GM19372 (cell line): ENCODE measurements around the gene ENDOU.

ENCODE experiments used
- ATAC-seq: cut with Tn5 transposase; IDR thresholded peaks from one replicate; pipeline ENCODE4 v1.9.1; 2021; ENCODE audit warnings: mild to moderate bottlenecking, low read depth, moderate library complexity; ENCODE audit not compliant: unreplicated experiment

Gene ENDOU

DNA sequence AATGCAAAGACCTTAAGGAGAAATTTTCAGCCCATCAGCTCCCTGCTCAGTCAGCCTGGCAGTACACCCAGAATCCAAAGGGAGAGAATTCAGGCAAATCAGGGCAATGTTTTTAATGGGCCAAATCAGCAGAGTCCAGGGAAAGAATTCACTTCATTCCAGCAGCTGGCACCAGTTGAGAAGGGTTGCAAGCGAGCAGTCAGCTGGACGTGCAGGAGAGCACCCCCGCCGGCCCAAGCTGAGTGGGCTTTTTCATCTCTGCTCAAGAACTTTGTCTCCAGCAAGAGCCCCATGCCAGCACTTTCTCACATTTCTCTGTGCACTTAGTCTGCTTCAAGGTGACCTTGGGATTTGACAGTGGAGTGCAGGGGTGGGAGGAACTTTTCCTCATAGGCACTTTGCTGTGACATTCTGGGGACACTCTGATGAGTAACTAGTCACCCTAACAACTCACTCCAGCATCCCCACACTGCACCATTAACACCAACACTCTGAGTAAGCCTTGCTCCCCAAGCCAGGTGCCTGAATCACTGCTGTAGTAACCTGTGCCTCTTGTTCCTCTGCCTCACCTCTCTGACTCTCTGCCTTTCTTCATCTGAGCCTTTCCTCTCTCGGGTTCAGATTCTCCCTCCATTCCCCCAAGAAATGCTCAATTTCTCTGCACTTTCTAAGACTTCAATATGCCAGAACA is 2.2 kb downstream of the ENDOU start:
- ATAC-seq: no peak

DNA sequence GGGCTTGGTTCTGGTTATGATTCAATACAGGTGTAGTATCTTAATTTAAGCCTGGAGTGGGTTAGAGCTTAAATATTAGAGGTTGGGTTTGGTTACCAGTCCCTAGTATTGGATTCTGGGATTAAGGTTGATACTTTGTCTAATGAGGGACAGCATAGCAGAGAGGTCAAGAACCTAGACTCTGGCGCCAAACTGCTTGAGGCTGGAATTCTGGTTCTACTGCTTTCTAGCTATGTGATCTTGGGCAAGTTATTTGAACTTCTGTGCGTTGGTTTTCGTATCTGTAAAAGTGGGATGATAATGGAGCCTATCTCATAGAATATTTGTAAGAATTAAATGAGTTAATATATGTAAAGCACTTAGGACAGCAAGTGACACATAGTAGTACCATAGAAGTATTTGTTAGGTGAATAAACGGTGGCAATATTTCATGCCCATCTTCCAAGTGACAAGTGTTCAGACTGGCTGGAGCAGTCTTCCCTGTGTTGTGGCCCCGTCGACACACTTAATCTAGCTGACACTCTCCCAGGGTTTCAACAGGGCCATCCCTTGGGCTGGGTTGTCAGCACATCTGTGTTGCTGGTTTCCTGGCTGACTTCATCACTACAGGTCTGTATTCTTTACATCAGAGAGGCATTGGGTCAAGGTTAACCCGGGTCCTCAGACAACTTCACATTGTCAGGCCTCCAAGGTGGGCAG is 3.0 kb downstream of the ENDOU start:
- no peak for ATAC-seq

DNA sequence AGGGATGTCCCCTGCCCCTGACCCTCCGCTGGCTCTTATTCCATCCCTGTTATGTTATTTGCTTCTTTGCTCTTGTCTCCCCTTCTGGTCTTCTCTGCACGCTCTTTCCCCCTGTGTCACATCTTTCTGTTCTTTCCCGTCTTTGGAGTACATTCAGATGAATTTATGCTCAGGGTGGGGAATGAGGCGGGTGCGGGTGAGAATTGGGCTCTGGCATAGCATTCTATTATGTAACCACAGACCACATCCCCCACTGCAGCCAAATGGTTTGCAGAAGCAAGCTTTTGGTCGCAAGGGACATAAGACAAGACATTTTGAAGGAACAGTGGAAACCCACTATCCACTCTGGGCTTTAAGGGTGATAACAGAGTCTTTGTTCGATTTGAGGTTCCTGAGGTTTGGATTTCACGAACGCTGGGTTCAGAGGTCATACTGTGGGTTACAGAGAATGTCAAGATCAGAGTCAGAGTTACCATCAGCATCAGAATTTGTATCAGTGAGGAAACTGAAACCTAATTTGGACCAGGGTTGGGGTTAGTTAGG is 3.8 kb downstream of the ENDOU start:
- ATAC-seq: no peak

DNA sequence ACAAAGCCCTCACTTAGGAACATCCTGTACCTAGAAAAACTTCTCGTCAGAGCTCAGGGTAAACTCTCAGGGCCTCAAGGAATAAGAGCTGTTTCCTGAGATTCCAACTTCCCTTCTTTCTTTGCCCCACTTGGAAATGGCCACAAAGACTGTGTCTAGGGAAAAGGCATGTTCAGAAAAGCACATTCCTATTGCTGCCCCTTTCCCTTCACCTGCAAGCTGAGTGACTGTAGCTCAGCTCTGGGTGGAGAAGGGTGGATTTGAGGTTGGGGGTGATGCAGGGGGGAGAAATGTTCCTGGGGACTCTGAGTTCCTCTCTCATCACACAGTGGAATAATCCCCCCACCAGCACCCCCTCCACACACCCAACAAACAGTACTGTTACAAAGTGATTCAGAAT is 6.8 kb downstream of the ENDOU start:
- ATAC-seq: no peak

DNA sequence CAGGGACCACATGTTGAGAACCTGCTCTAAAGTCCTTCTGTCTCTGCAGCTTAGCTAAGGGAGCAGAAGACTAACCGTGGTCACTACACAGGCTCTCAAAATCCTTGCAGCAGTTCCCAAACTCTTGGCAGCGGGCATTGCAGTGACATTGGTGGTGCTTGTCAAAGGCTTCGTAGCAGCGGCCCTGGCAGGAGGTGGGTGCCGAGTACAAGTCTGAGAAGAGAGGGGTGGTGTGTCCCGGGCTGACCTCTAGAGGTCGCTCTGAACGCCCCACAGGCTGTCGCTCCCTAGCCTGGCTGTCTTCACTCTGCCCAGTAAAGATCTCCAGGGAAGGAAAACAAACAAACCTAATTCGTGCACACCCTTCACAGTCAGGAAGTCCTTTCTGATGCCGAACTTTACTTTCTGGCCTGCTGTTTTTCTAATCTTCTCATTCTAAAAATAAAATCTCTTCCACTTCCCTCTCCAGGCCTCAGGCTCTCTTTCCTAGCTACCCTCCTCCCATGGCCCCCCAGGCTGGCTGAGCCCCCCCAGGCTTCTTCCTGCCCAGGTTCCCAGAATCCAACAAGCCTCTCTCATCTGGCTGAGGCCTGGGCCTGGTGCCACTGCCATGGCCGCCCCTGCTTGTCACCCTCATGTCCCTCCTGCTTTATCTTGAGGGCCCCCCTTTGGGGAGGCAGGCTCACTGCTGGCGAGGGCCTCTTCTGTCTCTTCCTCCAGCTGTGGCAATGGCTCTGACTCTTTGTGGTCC is 7.7 kb downstream of the ENDOU start:
- ATAC-seq: no peak

DNA sequence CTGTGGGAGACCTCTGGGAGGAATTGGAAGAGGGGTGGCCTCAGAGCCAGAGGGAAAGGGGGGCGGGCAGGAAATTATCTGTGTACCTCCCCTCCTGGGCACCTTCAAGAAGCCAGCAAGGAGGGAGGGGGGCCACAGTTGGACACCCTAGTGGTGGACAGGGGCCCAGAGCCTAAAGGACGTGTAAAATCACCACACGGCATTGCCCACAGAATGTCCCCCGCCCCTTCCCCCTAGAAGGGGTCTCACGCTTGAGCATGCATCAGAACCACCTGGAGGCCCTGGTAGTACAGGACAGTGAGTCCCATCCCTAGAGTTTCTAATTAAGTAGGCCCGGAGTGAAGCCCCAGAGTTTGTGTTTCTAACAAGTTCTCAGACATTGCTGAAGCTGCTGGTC is 8.2 kb downstream of the ENDOU start:
- no peak for ATAC-seq

DNA sequence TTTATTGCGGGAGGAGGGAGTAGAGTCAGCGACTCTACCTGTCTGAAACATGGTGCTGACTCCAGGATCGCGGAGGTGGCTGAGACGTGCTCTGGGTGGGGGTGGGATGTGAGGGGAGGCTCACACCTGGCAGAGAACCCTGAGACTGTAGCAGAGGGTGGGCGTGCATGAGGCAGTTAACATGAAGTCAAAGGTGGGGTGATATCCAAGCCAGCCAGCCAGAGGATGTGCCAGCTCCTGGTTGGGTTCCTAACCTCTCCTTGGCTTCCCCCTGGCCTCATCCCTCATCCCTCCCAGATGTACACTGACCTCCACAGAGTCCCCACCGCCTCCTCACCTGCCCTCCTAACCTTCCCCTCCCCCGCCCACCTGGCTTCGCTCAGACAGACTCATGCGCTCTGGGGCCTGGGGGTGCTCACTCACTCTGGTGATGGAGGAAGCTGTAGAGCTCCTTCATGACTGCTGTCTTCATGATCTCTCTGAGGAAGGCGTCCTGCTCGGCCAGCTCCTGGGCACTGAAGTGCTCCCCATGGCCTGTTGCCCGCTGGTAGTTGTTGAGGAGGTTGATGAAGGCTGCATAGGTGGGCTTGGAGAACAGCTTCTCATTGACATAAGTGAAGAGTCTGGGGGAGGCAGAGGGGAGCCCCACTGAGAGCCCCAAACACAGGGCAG is 9.3 kb downstream of the ENDOU start:
- ATAC-seq: no peak

DNA sequence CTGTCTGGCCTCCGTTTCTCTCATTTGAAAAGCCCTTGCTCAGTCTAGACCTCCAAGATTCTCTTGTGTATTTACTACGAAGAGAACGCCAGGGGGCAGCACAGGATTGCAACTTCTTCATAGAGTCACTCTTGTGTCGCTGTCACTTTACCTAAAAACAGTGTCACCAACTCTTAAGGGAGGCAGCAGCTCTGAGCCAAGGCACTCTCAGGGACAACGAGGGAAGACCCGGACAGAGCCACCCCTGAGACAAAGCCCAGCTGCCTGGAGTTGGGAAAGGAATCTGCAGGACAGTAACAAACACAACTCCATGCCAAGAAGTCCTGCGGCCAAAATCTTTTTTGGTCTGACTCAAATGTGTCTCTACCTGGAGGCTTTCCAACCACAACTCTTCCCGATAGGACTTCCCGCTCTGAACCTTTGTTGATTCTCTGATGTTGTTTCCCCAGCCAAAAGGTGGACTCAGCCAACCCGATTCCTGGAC is 9.9 kb downstream of the ENDOU start:
- ATAC-seq: peak; percentile 87

DNA sequence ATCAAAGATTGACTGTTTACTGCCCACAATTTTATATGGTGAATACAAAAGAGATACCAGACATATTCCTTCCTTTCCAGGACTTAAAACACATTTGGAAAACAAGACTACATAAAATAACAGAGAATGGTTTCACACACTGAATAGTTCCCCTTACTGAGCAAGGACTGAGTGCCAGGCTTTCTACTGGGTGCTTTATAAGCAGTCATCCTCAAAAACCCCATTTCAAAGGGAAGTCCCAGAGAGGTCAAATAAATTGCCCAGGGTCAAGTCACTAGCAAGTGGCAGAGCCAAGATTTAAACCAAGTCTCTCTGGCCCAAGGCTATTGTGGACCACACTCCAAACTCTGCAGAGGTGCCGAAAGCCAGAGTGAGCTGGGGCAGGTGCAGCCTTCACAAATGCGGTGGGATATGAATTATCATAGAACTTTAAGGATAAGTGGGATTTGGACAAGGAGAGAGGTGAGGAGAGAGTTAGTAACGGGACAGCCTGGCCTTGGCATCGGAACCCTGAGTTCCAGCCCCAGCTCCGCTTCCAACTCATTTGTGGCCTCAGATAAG is 10.4 kb downstream of the ENDOU start:
- ATAC-seq: no peak

DNA sequence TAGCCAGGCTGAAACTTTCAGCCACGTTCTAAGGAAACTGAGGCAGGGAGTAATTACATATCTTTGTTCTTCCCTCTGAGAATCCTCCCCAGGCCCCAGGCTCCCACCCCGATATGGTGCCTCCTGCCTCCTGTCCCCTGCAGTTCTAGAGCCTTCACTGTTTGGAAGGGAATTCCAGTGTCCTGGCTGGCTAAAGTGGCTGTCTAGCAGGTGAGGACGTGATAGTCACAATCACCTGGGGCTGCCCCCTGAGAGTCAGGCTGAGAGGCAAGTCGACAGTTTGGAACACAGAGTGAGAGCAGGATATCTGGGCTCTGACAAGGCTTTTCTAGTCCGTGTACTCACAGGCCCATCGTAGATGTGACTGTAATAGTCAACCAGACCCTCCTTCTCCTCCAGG is 13.1 kb downstream of the ENDOU start:
- no peak for ATAC-seq

DNA sequence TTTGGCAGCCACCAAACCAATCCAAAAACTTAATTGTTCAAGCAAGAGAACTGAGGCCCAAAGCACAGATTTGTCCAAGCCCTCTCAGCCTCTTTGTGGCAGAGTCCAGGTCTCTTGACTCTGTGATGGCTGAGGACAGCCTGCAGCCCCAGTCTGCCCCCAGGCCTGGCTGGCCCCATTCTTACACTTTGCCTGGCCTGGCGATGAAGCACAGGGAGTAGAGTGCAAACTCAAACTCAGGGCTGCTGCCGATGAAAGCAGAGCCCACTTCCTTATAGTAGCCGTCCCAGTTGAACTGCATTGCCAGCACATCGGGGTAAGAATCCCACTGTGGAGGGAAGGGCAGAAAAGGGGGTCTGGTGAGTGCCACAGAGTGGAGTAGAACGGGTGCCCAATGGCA is 13.8 kb downstream of the ENDOU start:
- no peak for ATAC-seq

DNA sequence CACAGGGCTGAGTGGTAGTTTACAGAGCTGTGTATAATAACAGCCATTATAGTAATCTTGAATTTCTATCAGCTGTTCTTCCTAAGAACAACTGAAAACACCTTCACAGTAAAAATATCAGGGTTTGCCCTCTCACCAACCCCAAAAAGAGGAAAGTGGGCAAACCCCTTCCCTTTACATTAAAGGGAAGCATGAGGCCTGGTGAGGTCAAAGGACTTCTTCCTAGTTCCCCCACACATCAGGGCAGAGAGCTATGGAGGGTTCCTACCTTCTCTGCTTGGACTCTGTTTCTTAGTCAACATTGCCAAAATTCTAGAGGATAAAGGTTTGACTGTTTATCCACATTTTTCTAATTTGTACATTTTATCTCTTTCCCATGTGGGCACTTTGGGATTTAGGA is 15.0 kb downstream of the ENDOU start:
- ATAC-seq: no peak

DNA sequence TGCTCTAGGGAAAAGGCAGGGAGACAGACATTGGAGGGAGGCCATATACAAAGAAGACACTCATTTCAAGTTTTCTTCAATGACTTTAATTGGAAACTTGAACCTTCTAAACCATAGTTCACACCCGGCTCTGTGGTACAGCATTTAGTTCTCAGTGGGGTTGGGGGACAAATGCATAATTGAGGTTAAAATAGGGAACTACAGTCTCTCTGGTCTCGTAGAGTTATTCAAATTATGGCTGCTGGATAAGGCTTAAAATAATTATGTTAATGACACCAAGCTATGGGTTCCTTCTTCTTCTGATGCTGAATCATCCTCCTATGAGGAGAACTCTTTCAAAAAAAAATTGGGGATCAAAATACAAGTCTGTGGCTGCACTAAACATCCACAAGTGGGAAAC is 15.6 kb downstream of the ENDOU start:
- ATAC-seq: no peak

DNA sequence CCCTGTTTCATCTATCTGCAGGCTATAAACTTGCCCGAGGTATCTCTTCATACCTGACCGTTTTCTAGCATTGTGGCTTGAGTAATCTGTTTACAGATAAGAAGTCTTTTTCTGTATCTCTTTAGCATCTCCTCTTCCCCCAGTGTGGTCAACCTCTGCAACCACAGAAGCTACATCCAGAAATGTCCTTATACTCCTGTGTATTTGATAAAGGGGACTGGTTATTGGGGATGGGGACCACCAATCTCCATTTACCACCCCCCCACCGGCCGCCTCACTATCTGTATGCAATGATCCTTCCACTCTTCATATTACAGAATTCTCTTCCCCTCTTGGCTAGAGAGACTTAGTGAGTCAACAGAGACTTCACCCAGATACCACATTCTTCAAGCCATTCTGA is 16.1 kb downstream of the ENDOU start:
- no peak for ATAC-seq

DNA sequence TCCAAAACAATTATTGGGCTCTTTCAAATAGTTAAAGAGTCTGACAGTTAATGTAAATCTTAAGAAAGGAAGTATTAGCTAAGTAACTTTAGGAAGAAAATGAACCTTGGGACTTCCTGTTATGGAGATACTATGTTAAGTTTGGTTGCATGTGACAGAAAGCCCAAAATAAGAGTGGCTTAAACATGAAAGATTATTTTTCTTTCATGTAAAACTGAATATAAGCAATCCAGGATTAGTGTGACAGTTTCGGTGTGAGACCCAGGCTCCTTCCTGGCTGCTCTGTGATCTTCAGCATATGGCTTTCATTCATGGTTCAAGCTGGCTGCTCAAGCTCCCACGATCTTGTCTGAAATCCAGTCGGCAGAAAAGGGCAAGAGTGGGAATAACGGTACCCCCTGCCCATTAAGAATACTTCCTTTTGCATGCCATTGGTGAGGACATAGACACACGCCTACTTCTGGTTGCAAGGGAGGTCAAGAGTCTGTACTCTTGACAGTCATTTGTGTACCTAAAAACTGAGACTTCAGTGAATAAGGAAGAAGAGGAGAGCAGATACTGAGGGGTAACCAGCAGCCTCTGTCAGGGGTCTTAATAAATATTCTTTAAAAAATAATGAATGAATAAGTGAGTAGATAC is 17.3 kb downstream of the ENDOU start:
- no peak for ATAC-seq

DNA sequence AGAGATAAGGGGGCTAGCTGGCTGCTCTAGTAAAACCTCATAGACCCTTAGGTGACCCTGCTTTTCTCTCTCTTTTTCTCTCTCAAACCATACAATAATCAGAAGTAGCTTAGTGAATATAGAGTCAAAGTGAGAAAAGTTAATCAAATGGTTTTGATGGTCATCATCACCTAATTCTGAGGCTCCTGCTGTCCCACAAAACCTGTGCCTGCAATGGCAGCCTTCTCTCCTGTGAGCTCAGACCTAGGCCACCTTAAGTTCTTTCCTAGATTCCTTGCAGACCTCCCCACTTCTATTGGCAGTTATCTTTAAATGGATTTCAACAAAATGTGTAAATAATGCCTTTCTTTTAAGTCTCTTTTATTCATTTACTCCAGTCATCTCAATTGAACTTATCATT is 17.9 kb downstream of the ENDOU start:
- no peak for ATAC-seq

DNA sequence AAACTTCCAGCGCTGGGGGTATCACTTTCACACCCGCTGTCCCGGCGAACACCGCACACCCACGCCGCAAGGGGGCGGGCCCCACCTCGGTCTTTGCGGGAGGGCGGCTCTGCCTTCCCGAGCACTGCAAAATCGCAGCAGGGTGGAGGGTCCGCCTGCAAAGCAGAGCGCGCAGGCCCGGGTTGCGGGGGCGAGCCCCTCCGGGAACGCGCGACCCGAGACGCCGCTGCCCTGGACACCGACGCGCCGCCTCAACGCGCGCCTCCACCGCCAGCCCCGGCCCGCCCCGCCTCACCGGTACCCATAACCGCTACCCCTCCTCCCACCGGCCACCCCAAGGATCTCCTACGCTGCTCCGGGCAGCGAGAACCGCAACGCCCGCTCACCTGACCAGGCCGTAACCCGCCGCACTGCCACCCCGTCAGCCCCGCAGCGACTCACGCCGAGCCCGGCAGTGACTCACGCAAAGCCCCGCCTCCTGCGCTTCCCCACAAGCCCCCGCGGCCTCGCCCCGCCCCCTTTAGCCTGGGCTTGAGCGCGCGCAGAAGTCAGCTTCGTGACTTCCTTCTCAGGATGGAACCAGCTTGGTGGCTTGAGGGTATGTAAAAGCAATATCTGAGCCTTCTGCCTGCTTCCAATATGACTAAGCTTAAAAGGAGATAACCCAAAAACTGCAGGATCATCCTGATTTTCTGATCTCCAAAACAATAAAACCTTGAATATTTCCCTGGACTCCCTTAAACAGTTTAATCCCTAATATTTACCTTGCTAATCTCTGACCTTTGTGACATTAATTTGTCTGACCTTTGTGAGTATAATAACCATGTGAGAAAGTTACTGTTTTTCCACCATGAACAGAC is 19.5 kb downstream of the ENDOU start, which contains the start of gene RPAP3:
RPAP3 (minus strand) TSS at position 465 of the 860 bp plus-strand sequence. CDS start 3,190 bp downstream, outside the sequence.
- peak; percentile 78 for ATAC-seq

DNA sequence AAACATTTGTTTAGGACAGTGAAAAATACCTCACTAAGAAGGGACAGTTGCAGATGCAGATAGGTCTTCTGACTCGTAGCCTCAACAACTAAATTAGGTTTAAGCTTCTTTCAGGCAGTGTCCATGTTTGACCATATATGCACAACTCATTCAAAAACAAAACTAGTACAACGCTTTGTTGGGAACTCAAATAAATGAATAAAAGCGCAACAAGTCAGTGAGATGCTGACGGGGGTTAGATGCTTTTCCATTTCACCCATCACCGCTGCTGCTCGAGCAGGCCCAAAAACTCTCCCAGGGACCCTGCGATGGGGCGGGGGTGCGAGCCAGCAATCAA is 20.1 kb downstream of the ENDOU start:
- ATAC-seq: no peak

DNA sequence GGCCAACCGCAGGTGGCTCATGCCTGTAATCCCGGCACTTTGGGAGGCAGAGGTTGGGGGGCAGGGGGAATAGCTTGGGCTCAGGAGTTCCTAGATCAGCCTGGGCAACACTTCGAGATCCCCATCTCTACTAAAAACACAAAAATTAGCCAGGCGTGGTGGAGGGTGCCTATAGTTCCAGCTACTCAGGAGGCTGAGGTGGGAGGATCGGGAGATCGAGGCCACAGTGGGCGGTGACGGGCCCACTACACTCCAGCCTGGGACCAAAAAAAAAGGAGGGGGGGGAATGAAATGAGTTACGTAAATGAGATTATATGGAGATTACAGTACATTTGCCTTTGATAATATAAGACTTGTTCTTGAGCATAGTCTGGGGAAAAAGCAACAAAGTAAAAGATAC is 20.6 kb downstream of the ENDOU start:
- ATAC-seq: no peak
